Stimulated activated CD8-positive, alpha-beta memory T cell treated with anti-CD3 and anti-CD28 coated beads, Interleukin-15, amount 100 ng/mL, for 48 hours (primary cell): Measurements from ENCODE around the gene DEPDC4.

Source experiments
- DNase-seq, 2 donors: peaks; one replicate each; pipeline ENCODE4 v3.0.0-alpha.2; 2020; ENCODE audit warnings: low read depth in 2 of 2

DEPDC4 gene

GRCh38 chr12:100213016-100213891 lies 53.6 kb downstream of the DEPDC4 start:
- no peak for DNase-seq

DNA sequence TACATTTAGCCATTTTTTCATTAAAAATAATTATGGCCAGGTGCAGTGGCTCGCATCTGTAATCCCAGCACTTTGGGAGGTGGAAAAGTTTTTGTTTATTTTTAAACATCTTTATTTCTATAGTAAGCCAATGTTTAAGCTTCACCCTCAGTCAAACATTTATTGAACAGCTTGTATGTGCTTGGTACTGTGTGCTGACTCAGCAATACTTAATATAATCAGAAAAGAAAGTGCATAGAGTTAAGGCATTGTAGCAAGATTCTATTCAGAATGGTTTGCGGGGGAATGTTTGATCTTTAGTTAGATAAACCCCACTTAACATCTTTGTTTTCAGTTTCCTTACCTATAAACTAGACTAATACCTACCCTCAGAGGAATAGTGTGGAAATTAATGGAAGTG lies 55.2 kb downstream of the DEPDC4 start:
- no peak for DNase-seq

DNA sequence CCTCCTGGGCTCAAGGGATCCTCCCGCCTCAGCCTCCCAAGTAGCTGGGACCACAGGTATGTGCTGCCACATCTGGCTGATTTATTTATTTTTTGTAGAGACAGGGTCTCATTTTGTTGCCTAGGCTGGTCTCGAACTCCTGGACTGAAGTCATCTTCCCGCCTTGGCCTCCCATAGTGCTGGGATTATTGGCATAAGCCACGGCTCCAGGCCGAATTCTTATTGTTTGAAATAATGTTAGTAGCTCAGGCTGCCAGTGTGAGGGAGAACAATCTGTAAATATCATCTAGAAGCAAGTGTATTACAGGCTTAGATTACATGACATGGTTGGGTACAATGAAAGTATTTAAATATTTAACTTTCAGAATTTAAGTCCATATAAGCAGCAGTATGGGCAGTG lies 58.0 kb downstream of the DEPDC4 start:
- no peak for DNase-seq

DNA sequence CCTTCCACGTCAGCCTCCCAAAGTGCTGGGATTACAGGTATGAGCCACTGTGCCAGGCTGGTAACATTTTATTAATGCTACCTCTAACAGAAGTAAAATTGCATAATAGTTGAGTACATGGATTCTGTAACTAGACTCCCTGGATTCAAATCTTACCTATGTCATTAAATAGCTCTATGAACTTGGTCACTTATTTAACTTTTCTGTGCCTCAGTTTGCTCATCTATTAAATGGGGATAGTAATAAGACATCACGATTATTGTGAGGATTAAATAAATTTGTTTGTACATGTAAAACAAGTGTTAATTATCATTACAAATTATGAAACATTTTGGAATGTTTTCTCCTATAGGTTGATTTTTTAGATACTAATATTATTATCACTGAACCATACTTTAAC lies 59.6 kb downstream of the DEPDC4 start:
- DNase-seq: no peak

DNA sequence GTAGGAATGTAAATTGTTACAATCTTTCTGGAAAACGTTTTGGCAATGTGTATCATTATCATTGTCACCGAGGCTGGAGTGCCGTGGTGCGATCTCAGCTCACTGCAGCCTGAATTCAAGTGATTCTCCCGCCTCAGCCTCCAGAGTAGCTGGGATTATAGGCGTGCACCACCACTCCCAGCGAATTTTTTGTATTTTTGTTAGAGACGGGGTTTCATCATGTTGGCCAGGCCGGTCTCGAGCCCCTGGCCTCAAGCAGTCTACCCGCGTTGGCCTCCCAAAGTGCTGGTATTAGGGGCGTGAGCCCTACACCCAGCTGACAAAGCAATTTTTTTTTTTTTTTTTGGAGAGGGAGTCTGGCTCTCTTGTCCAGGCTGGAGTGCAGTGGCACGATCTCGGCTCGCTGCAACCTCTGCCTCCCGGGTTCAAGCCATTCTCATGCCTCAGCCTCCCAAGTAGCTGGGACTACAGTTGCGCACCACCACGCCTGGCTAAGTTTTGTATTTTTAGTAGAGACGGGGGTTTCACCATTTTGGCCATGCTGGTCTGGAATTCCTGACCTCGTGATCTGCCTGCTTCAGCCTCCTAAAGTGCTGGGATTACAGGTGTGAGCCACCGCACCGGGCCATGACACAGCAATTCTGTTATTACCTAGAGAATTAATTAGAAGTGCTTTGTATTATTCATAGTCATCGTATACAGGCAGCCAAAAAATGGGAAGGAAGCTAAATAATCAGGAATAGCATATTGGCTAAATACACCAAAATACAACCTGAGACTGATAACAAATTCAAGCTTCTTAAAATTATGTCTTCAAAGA lies 65.1 kb downstream of the DEPDC4 start:
- no peak for DNase-seq

DNA sequence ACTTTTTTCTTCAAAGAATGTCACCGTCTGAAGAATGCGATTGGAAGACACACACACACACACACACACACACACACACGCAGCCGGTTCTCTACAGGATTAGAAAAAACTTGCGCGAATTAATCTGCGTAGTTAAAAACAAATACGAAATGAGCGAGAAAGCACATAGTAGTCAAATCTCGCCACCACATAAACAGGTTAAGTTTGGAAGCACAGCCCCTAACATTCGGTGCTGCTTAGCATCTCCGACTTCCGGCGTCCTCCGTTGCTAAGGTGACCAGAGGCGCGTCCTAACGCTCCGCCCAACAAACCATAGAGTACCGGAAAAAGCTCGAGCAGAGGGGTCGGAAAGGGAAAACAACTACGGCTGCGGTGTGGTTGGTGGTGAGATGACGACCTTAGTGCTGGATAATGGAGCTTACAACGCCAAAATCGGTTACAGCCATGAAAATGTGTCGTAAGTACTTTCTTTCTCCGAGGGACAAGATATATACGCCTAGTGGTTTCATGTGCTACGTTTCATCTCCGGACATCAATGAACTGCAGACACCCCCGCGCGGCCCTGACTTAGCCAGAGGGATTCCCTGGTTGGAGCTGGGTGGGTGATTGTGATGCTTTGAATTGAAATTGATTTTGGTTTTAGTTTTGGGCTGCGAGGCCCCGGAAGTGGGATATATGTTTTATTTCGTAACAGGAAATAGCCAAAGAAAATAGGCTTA lies 66.3 kb downstream of the DEPDC4 start, which contains the start of gene ACTR6:
Gene ACTR6 (plus strand): TSS at position 353 of the 719 bp plus-strand sequence. CDS start 37 bp downstream, at position 390.
- peak; percentile 91 for DNase-seq

DNA sequence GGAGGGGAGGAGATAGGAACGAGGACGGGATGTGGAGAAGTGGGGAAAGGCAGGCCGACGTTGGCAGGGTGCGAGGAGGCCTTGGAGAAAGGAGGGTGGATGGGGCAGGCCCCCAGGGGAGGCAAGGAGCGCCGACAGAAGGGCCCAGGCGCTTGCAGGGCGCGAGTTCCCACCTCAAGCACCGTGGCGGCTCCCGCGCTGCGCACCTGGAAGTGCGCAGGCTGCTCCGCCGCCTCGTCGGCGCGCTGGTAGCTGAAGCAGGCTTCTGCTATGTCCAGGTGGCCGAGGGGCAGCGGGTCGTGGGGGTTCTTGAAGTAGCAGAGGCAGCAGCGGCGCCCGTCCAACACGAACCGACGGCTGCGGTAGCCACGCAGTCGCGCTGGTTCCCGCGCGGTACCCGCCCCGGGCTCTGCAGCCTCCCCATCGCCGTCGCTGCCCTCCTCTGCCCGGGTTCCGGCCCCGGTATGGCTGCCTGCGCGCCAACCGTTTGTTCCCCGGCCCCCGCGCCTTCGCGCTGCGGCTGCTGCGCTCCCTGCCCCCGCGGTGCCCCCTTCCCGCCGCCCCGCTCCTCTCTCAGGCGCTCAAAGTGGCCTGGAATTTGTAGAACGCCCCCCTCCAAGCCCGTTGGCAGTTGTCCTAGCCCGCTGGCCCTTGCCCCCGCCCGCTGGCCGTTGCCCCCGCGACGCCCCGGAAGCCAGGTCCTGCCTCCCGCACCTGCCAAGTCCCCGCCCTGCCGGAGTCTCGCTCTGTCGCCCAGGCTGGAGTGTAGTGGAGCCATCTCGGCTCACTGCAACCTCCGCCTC lies 67.3 kb downstream of the DEPDC4 start:
- peak; percentile 72 for DNase-seq

DNA sequence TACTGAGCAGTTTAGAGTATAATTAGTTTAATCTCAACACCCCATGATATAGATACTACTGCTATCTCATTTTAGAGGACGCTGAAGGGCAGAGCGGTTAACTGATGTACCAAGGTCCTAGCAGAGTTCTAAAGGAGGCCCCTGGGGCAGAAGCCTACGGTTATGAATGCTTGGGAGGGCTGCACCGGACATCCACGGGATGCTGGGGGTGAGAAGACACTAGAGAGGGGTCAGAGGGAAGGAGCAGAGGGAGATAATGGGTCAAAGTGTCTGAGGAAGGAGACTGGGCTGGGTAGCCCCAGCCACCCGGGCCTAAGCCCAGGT lies 67.9 kb downstream of the DEPDC4 start:
- DNase-seq: no peak

DNA sequence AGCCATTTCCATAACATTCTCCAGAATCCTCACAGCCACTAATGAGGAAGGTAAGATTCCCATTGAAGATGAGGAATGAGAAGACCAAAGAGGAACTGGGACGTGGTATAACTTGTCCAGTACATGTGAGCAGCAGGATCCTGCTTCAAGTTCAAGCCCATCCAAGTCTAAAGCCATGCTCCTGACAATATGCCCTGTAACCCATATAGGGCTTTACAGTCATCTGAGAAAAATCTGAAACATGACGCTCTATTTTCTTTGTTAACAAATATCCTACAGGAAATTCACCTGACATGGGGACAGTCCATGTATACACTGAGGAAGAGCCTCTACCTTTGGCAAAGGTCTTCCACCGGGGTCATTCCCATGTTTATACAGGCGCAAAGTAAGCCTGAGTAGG lies 69.4 kb downstream of the DEPDC4 start:
- no peak for DNase-seq

- DNase-seq: no peak
Measured at GRCh38 chr12:100193085-100193484, 73.8 kb downstream of the DEPDC4 start.
